ENCODE data around the gene RAP1GAP2. TPM values are rescaled to one million over a fixed set of nuclear protein-coding genes. Genes with fewer than 3 reads are reported as not detected.
A peak's percentile ranks its signal among the peaks of the same experiment; 100 is the strongest.

Gene RAP1GAP2
- polyA plus RNA-seq, 1 of the 3 experiments (the other 2 are of a cell fraction) = 22.0 TPM

DNA sequence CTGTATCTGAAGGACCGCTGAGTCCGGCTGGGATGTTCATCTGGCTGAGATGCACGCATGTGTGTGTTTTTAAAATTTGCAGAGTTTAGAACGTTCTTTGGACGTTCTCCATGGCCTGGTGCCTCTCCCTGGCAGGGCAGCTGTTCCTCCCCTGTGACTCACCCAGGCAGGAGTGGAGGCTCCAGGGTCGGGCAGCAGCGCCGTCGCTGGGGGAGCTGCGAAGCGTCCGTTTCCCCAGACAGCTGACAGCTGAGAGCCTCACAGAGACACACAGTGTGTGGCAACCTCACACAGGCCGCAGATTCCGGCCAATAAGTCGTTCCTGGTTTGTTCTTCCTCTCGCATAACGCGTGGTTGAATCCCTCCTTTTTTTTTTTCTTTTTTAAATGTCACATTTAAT is 186.6 kb downstream of the RAP1GAP2 start:
- H3K9ac ChIP-seq = 0 out of 2 replicates have a peak overlapping the region, but pooled peaks have one; percentile 4
- no peak overlapping the region for H2AFZ ChIP-seq (ENCODE audit: low read depth)
- ChIA-PET CTCF (interaction anchor here (1.5 to 3.1 kb wide), 3 partner anchors 16 to 134 kb away, joined by 5 to 12 read pairs (median 5); no protein-coding TSS in a partner anchor), POLR2A (interaction anchor here (0.5 to 0.6 kb wide), 2 partner anchors 21 to 34 kb away, joined by 3 to 4 read pairs; no protein-coding TSS in a partner anchor)
- no peaks in the 10 kb centered on the region for H3K9me2 ChIP-seq
- 23% methylated on average over 12 of the region's 18 CpGs for WGBS (ENCODE audit: low lambda C conversion rate)
- DNase-seq = no peak
- H3K4me3 ChIP-seq (ENCODE audit: low read depth in 2 of 2, low read length in 1 of 2) = no peak overlapping the region
- peaks cover 4% of the 10 kb centered on the region for H3F3A ChIP-seq (replicated peaks; ENCODE audit: insufficient read depth)
- H3K79me2 ChIP-seq (ENCODE audit: insufficient read depth) = no peaks in the 10 kb centered on the region
- H3K27ac ChIP-seq (ENCODE audit: low read depth in 2 of 2, low read length in 1 of 2) = peak overlapping the region; percentile 43 to 52; a peak in 2 of 4 replicates
- H3K4me2 ChIP-seq = peak overlapping the region; percentile 24; the same call in 1 of the 2 replicates
- peaks cover 14 to 31% of the 10 kb centered on the region in 2 experiments for H3K36me3 ChIP-seq (replicated peaks in 1 of 2; ENCODE audit: control insufficient read depth in 1 of 2, insufficient read depth in 2 of 2, low read length in 1 of 2)
- TF ChIP-seq SIN3A (IDR thresholded peaks at IDR 0.05; ENCODE audit: borderline replicate concordance, low read depth, low read length) = peak; percentile 87
- TF ChIP-seq FOSL2 (IDR thresholded peaks at IDR 0.05; ENCODE audit: borderline replicate concordance, low read depth) = peak; percentile 93
- no peak for TF ChIP-seq RFX5 (IDR thresholded peaks at IDR 0.05; ENCODE audit: low read length)
- no peak; the same call in 1 of the 2 replicates for TF ChIP-seq RXRA (IDR thresholded peaks at IDR 0.05; ENCODE audit: borderline replicate concordance, low read depth)
- TF ChIP-seq, protein P1, sequence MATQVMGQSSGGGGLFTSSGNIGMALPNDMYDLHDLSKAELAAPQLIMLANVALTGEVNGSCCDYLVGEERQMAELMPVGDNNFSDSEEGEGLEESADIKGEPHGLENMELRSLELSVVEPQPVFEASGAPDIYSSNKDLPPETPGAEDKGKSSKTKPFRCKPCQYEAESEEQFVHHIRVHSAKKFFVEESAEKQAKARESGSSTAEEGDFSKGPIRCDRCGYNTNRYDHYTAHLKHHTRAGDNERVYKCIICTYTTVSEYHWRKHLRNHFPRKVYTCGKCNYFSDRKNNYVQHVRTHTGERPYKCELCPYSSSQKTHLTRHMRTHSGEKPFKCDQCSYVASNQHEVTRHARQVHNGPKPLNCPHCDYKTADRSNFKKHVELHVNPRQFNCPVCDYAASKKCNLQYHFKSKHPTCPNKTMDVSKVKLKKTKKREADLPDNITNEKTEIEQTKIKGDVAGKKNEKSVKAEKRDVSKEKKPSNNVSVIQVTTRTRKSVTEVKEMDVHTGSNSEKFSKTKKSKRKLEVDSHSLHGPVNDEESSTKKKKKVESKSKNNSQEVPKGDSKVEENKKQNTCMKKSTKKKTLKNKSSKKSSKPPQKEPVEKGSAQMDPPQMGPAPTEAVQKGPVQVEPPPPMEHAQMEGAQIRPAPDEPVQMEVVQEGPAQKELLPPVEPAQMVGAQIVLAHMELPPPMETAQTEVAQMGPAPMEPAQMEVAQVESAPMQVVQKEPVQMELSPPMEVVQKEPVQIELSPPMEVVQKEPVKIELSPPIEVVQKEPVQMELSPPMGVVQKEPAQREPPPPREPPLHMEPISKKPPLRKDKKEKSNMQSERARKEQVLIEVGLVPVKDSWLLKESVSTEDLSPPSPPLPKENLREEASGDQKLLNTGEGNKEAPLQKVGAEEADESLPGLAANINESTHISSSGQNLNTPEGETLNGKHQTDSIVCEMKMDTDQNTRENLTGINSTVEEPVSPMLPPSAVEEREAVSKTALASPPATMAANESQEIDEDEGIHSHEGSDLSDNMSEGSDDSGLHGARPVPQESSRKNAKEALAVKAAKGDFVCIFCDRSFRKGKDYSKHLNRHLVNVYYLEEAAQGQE (IDR thresholded peaks at IDR 0.05; ENCODE audit: low read depth, low read length) = no peak
- peak; percentile 76 for TF ChIP-seq NFIC (IDR thresholded peaks at IDR 0.05; ENCODE audit: borderline replicate concordance)
- TF ChIP-seq NRF1 (IDR thresholded peaks at IDR 0.05; ENCODE audit: low read depth, low read length) = no peak
- peak; percentile 48 for TF ChIP-seq RAD21 (IDR thresholded peaks at IDR 0.05; ENCODE audit: low read length)
- TF ChIP-seq SMC3 (IDR thresholded peaks at IDR 0.05; ENCODE audit: low read depth, low read length) = peak; percentile 30
- no peak for TF ChIP-seq RCOR1 (IDR thresholded peaks at IDR 0.05; ENCODE audit: low read length)
- TF ChIP-seq, protein P2, sequence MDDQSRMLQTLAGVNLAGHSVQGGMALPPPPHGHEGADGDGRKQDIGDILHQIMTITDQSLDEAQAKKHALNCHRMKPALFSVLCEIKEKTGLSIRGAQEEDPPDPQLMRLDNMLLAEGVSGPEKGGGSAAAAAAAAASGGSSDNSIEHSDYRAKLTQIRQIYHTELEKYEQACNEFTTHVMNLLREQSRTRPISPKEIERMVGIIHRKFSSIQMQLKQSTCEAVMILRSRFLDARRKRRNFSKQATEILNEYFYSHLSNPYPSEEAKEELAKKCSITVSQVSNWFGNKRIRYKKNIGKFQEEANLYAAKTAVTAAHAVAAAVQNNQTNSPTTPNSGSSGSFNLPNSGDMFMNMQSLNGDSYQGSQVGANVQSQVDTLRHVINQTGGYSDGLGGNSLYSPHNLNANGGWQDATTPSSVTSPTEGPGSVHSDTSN (IDR thresholded peaks at IDR 0.05) = peak; percentile 76
- no peak for TF ChIP-seq GATA2 (CRISPR knock-in tag; IDR thresholded peaks at IDR 0.05)
- TF ChIP-seq, protein P3, sequence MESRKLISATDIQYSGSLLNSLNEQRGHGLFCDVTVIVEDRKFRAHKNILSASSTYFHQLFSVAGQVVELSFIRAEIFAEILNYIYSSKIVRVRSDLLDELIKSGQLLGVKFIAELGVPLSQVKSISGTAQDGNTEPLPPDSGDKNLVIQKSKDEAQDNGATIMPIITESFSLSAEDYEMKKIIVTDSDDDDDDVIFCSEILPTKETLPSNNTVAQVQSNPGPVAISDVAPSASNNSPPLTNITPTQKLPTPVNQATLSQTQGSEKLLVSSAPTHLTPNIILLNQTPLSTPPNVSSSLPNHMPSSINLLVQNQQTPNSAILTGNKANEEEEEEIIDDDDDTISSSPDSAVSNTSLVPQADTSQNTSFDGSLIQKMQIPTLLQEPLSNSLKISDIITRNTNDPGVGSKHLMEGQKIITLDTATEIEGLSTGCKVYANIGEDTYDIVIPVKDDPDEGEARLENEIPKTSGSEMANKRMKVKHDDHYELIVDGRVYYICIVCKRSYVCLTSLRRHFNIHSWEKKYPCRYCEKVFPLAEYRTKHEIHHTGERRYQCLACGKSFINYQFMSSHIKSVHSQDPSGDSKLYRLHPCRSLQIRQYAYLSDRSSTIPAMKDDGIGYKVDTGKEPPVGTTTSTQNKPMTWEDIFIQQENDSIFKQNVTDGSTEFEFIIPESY (IDR thresholded peaks at IDR 0.05; ENCODE audit: borderline replicate concordance, low read depth) = no peak
- TF ChIP-seq, protein P4, sequence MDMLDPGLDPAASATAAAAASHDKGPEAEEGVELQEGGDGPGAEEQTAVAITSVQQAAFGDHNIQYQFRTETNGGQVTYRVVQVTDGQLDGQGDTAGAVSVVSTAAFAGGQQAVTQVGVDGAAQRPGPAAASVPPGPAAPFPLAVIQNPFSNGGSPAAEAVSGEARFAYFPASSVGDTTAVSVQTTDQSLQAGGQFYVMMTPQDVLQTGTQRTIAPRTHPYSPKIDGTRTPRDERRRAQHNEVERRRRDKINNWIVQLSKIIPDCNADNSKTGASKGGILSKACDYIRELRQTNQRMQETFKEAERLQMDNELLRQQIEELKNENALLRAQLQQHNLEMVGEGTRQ (IDR thresholded peaks at IDR 0.05; ENCODE audit: borderline replicate concordance, low read depth, low read length) = no peak
- TF ChIP-seq, protein P5, sequence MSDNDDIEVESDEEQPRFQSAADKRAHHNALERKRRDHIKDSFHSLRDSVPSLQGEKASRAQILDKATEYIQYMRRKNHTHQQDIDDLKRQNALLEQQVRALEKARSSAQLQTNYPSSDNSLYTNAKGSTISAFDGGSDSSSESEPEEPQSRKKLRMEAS (IDR thresholded peaks at IDR 0.05; ENCODE audit: low read depth) = peak; percentile 85
- TF ChIP-seq JUND (IDR thresholded peaks at IDR 0.05) = peak; percentile 71; the same call in 1 of the 2 replicates
- peak; percentile 89 for TF ChIP-seq TCF12 (IDR thresholded peaks at IDR 0.05)
- 0 out of 2 replicates have a peak, but pooled peaks have one; percentile 31 for TF ChIP-seq POLR2AphosphoS5 (IDR thresholded peaks at IDR 0.05; ENCODE audit: low read depth, low read length)
- TF ChIP-seq FOXJ3 (CRISPR knock-in tag; IDR thresholded peaks at IDR 0.05) = no peak
- TF ChIP-seq TAF1 (IDR thresholded peaks at IDR 0.05; ENCODE audit: borderline replicate concordance, low read depth, low read length) = peak; percentile 9; the same call in 1 of the 2 replicates
- TF ChIP-seq EP300 (IDR thresholded peaks at IDR 0.05; ENCODE audit: borderline replicate concordance in 1 of 2, low read depth in 1 of 2, low read length in 1 of 2) = peak in 1 of 2 experiments; percentile 66; a peak in 1 of 4 replicates
- TF ChIP-seq, protein P6, sequence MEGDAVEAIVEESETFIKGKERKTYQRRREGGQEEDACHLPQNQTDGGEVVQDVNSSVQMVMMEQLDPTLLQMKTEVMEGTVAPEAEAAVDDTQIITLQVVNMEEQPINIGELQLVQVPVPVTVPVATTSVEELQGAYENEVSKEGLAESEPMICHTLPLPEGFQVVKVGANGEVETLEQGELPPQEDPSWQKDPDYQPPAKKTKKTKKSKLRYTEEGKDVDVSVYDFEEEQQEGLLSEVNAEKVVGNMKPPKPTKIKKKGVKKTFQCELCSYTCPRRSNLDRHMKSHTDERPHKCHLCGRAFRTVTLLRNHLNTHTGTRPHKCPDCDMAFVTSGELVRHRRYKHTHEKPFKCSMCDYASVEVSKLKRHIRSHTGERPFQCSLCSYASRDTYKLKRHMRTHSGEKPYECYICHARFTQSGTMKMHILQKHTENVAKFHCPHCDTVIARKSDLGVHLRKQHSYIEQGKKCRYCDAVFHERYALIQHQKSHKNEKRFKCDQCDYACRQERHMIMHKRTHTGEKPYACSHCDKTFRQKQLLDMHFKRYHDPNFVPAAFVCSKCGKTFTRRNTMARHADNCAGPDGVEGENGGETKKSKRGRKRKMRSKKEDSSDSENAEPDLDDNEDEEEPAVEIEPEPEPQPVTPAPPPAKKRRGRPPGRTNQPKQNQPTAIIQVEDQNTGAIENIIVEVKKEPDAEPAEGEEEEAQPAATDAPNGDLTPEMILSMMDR (IDR thresholded peaks at IDR 0.05) = peak; percentile 60
- H3K4me1 ChIP-seq (ENCODE audit: control insufficient read depth in 1 of 2, insufficient read depth in 2 of 2, low read depth in 1 of 2, low read length in 1 of 2) = peaks cover 4 to 13% of the 10 kb centered on the region in 2 experiments; a peak in 1 of 4 replicates
- H3K27me3 ChIP-seq (ENCODE audit: insufficient read depth) = no peaks in the 10 kb centered on the region
- no peaks in the 10 kb centered on the region for H3K9me3 ChIP-seq
- no peaks in the 10 kb centered on the region for H4K20me1 ChIP-seq (ENCODE audit: insufficient read depth)

Data from SK-N-SH (cell line).